ENCODE data around the gene PGM3. TPM values are rescaled to one million over a fixed set of nuclear protein-coding genes. Genes with fewer than 3 reads are reported as not detected.

Gene PGM3
- total and polyA plus RNA-seq, 2 donors (not counting 3 experiments of a cell fraction or from before 2014, with no cell fraction given): 19.8 to 70.7 TPM

- dilution Hi-C loops (cut with MboI; ENCODE audit: extremely low pct_ligation_motif_present, low sequenced_read_pairs): loop anchor here (25.0 kb wide), 1 partner anchor 292 kb away; the partner anchor contains the start of gene PRSS35
- H3K36me3 ChIP-seq (ENCODE audit: control insufficient read depth in 2 of 2, extremely low read depth in 1 of 2, insufficient read depth in 2 of 2, low read length in 2 of 2): no peaks in the 10 kb centered on the region
- FAIRE-seq (no peak), DNase-seq (ENCODE audit: low read depth, low spot score) (no peak)
- no peaks in the 10 kb centered on the region for H3K9me1 ChIP-seq (replicated peaks; ENCODE audit: control insufficient read depth, extremely low read depth, insufficient read depth, low read length)
- H3K4me1 ChIP-seq (ENCODE audit: control insufficient read depth, extremely low read depth, insufficient read depth, low read length): no peaks in the 10 kb centered on the region
- ChIA-PET POLR2A (no interaction called here), CTCF (interaction anchor here (1.1 to 13.1 kb wide), 3 partner anchors 152 to 316 kb away, joined by 3 to 431 read pairs (median 319); partner anchors contain the start of genes DOP1A, PRSS35 and UBE3D)
- H3K4me2 ChIP-seq (ENCODE audit: insufficient read depth, low read length): no peak overlapping the region
- no TSS peak for BruUV-seq (replicated peaks)
- no peaks in the 10 kb centered on the region for H4K20me1 ChIP-seq (replicated peaks; ENCODE audit: control insufficient read depth, extremely low read depth, insufficient read depth, low read length)
- no peak overlapping the region for H3K9ac ChIP-seq (replicated peaks; ENCODE audit: extremely low read depth, insufficient read depth, low read length)
- H3K27ac ChIP-seq (ENCODE audit: insufficient read depth, low read depth, low read length): no peak overlapping the region
- no peaks in the 10 kb centered on the region for H3K27me3 ChIP-seq (ENCODE audit: control insufficient read depth in 2 of 2, insufficient read depth in 2 of 2, low read length in 2 of 2)
- H3K4me3 ChIP-seq (replicated peaks in 1 of 3; ENCODE audit: insufficient read depth in 1 of 3, low read depth in 1 of 3, low read length in 3 of 3): no peak overlapping the region
- no peak for TF ChIP-seq FOS (IDR thresholded peaks at IDR 0.05; ENCODE audit: borderline replicate concordance, insufficient read depth, low read length)
- no peak for TF ChIP-seq POLR2AphosphoS5 (IDR thresholded peaks at IDR 0.05; ENCODE audit: insufficient read depth, low read depth, low read length)
- no peak for TF ChIP-seq JUN (IDR thresholded peaks at IDR 0.05; ENCODE audit: borderline replicate concordance, insufficient read depth, insufficient read length, low read depth)
- no peak for TF ChIP-seq MYC (IDR thresholded peaks at IDR 0.05; ENCODE audit: low read depth, low read length)
- TF ChIP-seq MAX (IDR thresholded peaks at IDR 0.05; ENCODE audit: insufficient read depth, insufficient read length): no peak
- TF ChIP-seq POLR2A (IDR thresholded peaks at IDR 0.05; ENCODE audit: low read depth, low read length): no peak
- TF ChIP-seq EZH2 (IDR thresholded peaks at IDR 0.05; ENCODE audit: borderline replicate concordance, low read depth, low read length, severe bottlenecking): no peak
- no peak for TF ChIP-seq GATA2 (IDR thresholded peaks at IDR 0.05; ENCODE audit: insufficient read depth, insufficient read length, low read depth, low read length)
- H3K79me2 ChIP-seq (ENCODE audit: control insufficient read depth, insufficient read depth, low read length): no peaks in the 10 kb centered on the region
- no peaks in the 10 kb centered on the region for H3K9me3 ChIP-seq (replicated peaks; ENCODE audit: control insufficient read depth, insufficient read depth, low read length)
- H2AFZ ChIP-seq (ENCODE audit: low read depth, low read length): no peak overlapping the region
- intact Hi-C loops (cut with micrococcal nuclease): no loop called here
These were observed 27.1 kb upstream of the PGM3 start for GRCh38 chr6:83220121-83220520.

GRCh38 chr6:83218646-83219045, 25.6 kb upstream of the PGM3 start:
- Histone ChIP-seq H3K27me3 (ENCODE audit: control insufficient read depth in 2 of 2, insufficient read depth in 2 of 2, low read length in 2 of 2) (no peaks in the 10 kb centered on the region), H3K4me2 (ENCODE audit: insufficient read depth, low read length) (no peak overlapping the region), H3K4me3 (replicated peaks in 1 of 3; ENCODE audit: insufficient read depth in 1 of 3, low read depth in 1 of 3, low read length in 3 of 3) (no peak overlapping the region), H3K9me3 (replicated peaks; ENCODE audit: control insufficient read depth, insufficient read depth, low read length) (no peaks in the 10 kb centered on the region), H3K79me2 (ENCODE audit: control insufficient read depth, insufficient read depth, low read length) (no peaks in the 10 kb centered on the region), H3K4me1 (ENCODE audit: control insufficient read depth, extremely low read depth, insufficient read depth, low read length) (no peaks in the 10 kb centered on the region), H3K27ac (ENCODE audit: insufficient read depth, low read depth, low read length) (no peak overlapping the region), H4K20me1 (replicated peaks; ENCODE audit: control insufficient read depth, extremely low read depth, insufficient read depth, low read length) (no peaks in the 10 kb centered on the region), H2AFZ (ENCODE audit: low read depth, low read length) (no peak overlapping the region), H3K36me3 (ENCODE audit: control insufficient read depth in 2 of 2, extremely low read depth in 1 of 2, insufficient read depth in 2 of 2, low read length in 2 of 2) (no peaks in the 10 kb centered on the region), H3K9ac (replicated peaks; ENCODE audit: extremely low read depth, insufficient read depth, low read length) (no peak overlapping the region), H3K9me1 (replicated peaks; ENCODE audit: control insufficient read depth, extremely low read depth, insufficient read depth, low read length) (no peaks in the 10 kb centered on the region)
- no TSS peak for BruUV-seq (replicated peaks)
- DNase-seq (ENCODE audit: low read depth, low spot score) (no peak), FAIRE-seq (no peak)
- CTCF ChIA-PET: interaction anchor here (11.7 to 13.1 kb wide), 2 partner anchors 150 to 294 kb away, joined by 319 to 431 read pairs; partner anchors contain the start of genes DOP1A, PRSS35 and UBE3D
- intact Hi-C loops (cut with micrococcal nuclease): no loop called here
- TF ChIP-seq POLR2AphosphoS5 (IDR thresholded peaks at IDR 0.05; ENCODE audit: insufficient read depth, low read depth, low read length) (no peak), POLR2A (IDR thresholded peaks at IDR 0.05; ENCODE audit: low read depth, low read length) (no peak), EZH2 (IDR thresholded peaks at IDR 0.05; ENCODE audit: borderline replicate concordance, low read depth, low read length, severe bottlenecking) (no peak), CTCF (IDR thresholded peaks at IDR 0.05; ENCODE audit: extremely low read depth in 1 of 2, insufficient read depth in 1 of 2, low read depth in 1 of 2, low read length in 2 of 2) (no peak), MAX (IDR thresholded peaks at IDR 0.05; ENCODE audit: insufficient read depth, insufficient read length) (no peak), MYC (IDR thresholded peaks at IDR 0.05; ENCODE audit: low read depth, low read length) (no peak)
- dilution Hi-C loops (cut with MboI; ENCODE audit: extremely low pct_ligation_motif_present, low sequenced_read_pairs): loop anchor here (25.0 kb wide), 1 partner anchor 294 kb away; the partner anchor contains the start of gene PRSS35
- POLR2A ChIA-PET: no interaction called here

All from endothelial cell of umbilical vein (primary cell).